Upper lobe of right lung (tissue), 1 donor: Measurements from ENCODE around the gene PAEP. TPM values are rescaled to one million over a fixed set of nuclear protein-coding genes. Genes with fewer than 3 reads are reported as not detected.

Source experiments
- ATAC-seq: fragments of 200-7000 bp; cut with Tn5 transposase; one replicate; pipeline ENCODE4 v1.9.1; 2020; ENCODE audit warnings: mild to moderate bottlenecking, moderate library complexity
- DNase-seq: peaks from one replicate; pipeline ENCODE4 v3.0.0-alpha.2; 2020
- H3K27ac ChIP-seq: fragments of 200-600 bp; one replicate; pipeline ENCODE4 v1.8.0; 2022
- H3K27me3 ChIP-seq: fragments of 200-600 bp; one replicate; pipeline ENCODE4 v1.8.0; 2022; ENCODE audit warnings: mild to moderate bottlenecking
- H3K36me3 ChIP-seq: fragments of 200-600 bp; one replicate; pipeline ENCODE4 v1.8.0; 2022
- H3K4me1 ChIP-seq: fragments of 200-600 bp; one replicate; pipeline ENCODE4 v1.8.0; 2022
- H3K4me3 ChIP-seq: fragments of 200-600 bp; one replicate; pipeline ENCODE4 v1.8.0; 2022; ENCODE audit warnings: mild to moderate bottlenecking
- H3K9me3 ChIP-seq: fragments of 200-600 bp; one replicate; pipeline ENCODE4 v1.8.0; 2022
- CTCF ChIP-seq: fragments of 200-600 bp; IDR thresholded peaks from one replicate; pipeline ENCODE4 v1.8.0; 2022; ENCODE audit warnings: antibody characterized with exemption
- intact Hi-C: fragments of 100-400 bp; cut with DNase I; formaldehyde crosslinking; loops from one replicate; pipeline ENCODE4 v1.11.0; 2022
- total RNA-seq: library from RNA; stranded (reverse); fragmentation: NEBNext Ultra II Directional; extraction: Animal tissue kit (Norgen Biotek cat#: 25700); gene quantifications from one replicate; pipeline ENCODE4 v1.2.1, GENCODE V29; 2021
- donor health status: DM: no; HTN: yes; CAD: no; lungs with severe emphysema.

PAEP gene
- total RNA-seq, 1 donor from 2014 or later = not detected

- Histone ChIP-seq H3K4me1 (no peaks in the 10 kb centered on the region), H3K27me3 (peaks cover 18% of the 10 kb centered on the region), H3K9me3 (no peaks in the 10 kb centered on the region), H3K4me3 (no peak overlapping the region), H3K36me3 (no peaks in the 10 kb centered on the region), H3K27ac (no peak overlapping the region)
- DNase-seq (no peak), ATAC-seq (no peak)
- intact Hi-C loops = no loop called here
- no peak for TF ChIP-seq CTCF
Observed at GRCh38 chr9:135615666-135616618, 54.4 kb downstream of the PAEP start.

Other genes with a start within 250 kb of the PAEP start
- gene PPP1R26, start 82.0 kb upstream of the PAEP start, total RNA-seq = 27.5 TPM
- 23.0 TPM for gene MRPS2, start 61.1 kb upstream of the PAEP start, total RNA-seq
- not detected for gene LCN1, start 40.3 kb upstream of the PAEP start, total RNA-seq
- gene OBP2A, start 15.6 kb upstream of the PAEP start, total RNA-seq = not detected
- gene GLT6D1, start 77.8 kb downstream of the PAEP start, total RNA-seq = not detected
- gene LCN9, start 101.6 kb downstream of the PAEP start, total RNA-seq = not detected
- not detected for gene SOHLH1, start 137.7 kb downstream of the PAEP start, total RNA-seq
- 0.29 TPM for gene KCNT1, start 140.4 kb downstream of the PAEP start, total RNA-seq